Activated CD4-positive, alpha-beta T cell treated with anti-CD3 and anti-CD28 coated beads for 4 hours (primary cell): Measurements from ENCODE around the gene NSUN6.
"Not testable (repeated sequence)": the region's sequence is repeated elsewhere in the genome, so short reads cannot be mapped to it uniquely, and the experiment has no call there.

ENCODE experiments used
- DNase-seq, 2 donors: peaks; one replicate each; pipeline ENCODE4 v3.0.0-alpha.2; 2020

The NSUN6 gene

DNA sequence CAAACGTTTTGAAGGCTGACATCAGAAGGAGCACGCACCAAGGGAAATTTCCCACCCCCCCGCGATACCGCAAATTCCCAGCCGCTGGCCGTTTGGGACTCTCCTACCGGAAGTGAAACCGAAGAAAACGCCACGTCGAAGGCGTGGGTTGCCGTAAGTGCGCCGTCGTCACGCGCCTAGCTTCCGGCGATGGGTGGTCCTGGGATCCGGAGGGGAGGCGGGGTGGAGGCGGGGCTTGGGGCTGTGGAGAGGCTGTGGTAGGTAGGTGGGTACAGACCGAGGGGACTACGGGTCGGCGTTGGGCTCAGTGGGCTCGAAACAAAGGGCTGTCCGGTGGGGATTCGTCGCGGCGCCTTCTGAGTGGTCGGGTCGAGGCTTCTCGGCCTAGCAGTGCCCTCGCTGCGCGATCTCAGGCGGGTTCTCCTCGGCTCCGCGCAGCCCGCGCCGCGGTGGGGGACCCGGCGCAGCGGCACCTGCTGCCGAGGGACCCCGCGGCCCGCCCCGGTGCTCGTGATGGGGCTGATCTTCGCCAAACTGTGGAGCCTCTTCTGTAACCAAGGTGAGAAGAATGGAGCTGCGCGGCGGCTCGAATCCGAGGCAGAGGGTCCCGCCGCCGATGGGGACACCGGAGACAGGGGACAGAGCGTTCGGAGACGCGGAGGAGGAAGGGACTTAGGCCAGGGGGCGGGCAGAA is 7.9 kb upstream of the NSUN6 start, which contains the start of gene ARL5B:
TSS of gene ARL5B (plus strand) at position 307 of the 694 bp plus-strand sequence. CDS start at position 514, 207 bp downstream.
- peak; percentile 95 to 96 for DNase-seq

DNA sequence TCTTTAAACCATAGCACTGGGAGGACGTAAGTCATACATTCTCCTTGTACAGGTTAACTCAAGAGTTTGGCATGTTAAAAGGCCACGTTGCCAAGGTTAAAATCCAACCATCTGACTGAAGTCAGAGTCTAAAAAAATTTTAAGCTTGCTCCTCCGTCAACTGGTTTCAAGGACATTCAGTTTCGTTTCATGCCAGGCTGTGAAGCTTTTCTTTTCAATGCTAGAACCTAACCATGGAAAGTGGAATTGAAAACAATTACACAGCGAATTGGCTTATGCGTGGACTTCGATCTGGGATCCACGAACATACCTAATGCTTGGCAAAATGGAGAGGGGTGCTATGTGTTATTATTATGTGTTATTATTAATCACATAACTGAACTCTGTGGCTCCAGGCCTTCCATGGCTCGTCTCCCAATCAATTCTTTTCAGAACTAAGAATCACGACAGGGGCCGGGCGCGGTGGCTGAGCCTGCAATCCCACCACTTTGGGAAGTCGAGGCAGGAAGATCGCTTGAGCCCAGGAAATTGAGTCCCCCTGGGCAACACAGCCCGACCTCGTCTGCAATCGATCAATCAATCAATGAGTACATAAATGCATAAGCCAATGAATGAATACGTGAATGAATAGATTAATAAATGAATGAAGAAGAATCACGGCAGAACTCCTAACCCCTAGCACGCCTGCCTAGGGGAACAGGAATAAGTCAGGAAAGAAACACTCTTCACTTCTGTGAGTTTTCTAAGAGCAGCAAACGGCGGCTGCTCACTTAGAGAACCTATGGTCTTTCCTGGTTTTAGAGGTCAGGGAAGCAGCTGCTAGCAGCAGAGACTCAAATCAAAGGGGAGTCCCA is 7.1 kb upstream of the NSUN6 start:
- DNase-seq, result peak; percentile 5 to 9

DNA sequence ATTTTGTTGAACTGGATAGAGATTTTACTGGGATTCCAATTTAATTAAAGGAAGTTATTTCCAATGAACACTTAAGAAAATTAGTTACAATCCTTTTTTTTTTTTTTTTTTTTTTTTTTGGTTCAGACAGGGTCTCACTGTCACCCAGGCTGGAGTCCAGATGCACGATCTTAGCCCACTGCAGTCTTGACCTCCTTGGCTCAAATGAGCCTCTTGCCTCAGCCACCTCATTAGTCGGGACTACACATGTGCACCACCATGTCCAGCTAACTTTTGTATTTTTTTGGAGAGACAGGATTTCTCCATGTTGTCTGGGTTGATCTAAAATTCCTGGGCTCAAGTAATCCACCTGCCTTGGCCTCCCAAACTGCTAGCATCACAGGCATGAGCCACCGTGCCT is 5.3 kb upstream of the NSUN6 start:
- DNase-seq, result no peak

DNA sequence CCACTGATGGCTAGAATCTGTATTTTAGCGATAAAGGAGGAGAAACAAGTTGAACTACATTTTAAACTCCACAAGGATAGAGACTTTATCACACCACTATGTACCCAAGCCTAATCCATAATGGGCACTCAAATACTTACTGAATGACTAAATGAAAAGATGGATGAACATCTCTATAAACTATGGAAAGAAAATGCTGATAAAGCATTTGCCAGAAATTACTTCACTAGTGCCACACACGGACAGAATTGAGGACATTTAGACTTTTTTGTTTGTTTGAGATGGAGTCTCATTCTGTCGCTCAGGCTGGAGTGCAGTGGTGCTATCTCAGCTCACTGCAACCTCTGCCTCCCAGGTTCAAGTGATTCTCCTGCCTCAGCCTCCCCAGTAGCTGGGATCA is 1.7 kb upstream of the NSUN6 start:
- DNase-seq, result no peak

DNA sequence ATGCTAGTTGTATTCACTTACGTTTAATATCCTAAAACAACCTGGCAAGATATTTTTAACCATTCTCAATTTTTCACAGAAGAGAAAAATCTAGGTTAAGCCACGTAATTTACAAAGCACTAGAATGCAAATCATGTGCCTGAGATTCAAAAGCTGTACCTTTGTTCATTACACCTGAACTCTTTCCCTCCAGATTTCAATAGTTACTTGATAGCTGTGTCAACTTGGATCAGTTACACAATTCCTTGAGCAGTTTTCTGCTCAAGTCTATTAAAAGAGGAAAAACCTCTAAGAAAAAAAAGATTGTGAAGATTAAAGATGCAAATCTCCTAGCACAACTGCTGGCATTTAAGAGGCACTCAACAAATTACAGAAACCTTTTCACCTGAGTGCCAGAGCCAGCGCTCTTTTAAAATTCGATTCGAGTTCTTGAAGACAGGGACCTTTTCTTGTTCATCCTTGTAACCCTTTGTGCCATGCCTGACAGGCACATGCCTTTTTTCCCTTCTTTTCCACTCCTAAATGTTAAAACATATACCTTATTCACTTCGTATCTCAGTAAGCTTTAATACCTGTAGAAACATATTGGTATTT is 886 bp downstream of the NSUN6 start:
- no peak for DNase-seq

DNA sequence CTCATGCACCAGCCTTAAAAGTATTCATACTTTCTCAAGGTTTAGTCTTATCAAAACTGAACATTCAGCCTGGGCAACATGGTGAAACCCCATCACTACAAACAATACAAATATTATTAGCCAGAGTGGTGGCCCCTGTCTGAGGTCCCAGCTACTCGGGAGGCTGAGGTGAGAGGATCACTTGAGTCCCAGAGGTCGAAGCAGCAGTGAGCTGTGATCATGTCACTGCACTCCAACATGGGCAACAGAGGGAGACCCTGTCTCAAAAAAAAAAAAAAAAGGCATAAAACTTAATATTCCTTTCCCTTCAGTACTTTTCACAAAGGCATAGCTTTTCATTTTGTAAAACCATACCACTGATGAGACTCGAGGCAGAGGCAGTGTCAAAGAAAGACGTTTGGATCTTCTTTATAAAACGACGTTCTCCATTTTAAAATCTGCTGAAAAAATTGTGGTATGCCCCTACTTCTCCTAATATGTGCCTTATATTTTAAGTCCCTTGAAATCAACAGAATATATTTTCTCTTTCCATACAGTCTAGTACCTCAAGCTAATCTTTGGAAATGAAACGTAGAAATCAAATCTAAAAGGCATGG is 1.9 kb downstream of the NSUN6 start:
- no peak for DNase-seq

DNA sequence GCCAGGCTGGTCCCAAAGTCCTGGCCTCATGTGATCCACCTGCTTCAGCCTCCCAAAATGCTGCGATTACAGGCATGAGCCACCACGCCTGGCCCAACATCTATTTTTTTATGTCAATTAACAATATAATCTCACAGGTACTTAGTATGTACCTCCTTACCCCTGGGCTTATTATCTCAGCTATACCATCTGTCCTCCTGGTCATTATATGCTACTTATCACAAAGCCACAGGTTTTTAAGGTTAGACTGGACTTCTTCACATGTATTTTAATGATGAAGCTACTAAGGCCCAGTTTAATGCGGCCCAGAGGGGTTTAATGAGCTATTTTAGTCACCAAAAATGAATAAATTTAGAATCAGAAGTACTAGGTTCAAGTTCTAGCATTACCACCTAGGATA is 3.4 kb downstream of the NSUN6 start:
- no peak for DNase-seq

DNA sequence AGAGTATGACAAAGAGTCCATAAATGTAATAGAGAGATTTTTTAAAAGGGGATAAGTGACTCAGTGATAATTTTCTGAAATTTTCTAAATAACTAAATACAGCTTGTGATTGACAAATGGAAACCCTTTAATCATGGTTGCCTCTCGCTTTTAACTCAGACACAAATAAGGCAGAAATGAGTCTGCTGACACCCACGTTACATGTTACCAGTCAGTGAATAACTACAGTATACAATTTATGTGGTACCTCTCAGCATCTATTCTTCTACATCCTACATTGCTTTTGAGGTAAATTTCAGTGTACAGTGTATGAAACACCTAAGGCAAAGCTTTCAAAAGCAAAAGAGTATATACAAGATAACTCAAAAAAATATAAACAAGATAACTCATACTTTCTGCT is 4.2 kb downstream of the NSUN6 start:
- DNase-seq, result no peak

DNA sequence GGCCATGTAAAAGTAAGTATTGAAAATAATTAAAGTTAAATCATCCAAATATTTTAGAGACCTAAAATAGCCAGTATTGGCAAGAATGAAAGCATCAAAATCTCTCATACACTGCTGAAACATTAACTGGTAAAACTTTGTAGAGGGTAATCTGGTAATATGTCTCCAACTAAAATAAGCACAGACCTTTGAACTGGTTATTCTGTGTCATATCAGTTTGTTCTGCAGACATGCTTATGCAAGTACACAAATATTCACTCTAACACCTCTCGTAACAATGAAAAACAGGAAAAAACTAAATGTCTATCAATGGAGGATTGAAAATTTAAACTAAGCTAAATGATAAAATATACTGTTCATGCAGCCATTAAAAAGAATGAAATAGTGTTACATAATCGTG is 11.7 kb downstream of the NSUN6 start:
- DNase-seq, result not testable (repeated sequence)

DNA sequence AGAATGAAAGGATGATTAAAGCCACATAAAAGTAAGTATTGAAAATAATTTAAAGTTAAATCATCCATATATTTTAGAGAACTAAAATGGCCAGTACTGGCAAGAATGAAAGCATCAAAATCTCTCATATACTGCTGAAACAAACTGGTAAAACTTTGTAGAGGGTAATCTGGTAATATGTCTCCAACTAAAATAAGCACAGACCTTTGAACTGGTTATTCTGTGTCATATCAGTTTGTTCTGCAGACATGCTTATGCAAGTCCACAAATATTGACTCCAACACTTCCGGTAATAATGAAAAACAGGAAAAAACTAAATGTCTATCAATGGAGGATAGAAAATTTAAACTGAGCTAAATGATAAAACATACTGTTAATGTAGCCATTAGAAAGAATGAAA is 14.0 kb downstream of the NSUN6 start:
- DNase-seq, result not testable (repeated sequence)

DNA sequence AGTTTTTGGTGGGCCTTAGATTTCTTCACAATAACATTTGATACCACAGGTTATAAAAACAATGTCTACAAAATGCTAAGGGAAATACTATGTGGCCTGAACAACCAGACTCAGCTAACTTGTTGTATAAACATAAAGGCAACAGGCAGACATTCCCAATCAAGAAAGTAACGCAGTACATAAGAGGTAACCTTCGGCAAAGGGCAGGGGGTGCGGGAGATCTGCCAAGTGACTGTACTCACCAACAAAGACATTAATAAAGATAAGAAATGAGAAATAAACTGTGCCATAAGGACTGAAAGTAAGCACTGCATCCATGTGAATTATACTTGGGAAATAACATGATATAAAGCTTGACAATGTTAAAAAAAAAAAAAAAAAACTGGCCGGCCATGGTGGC is 15.4 kb downstream of the NSUN6 start:
- no peak for DNase-seq

DNA sequence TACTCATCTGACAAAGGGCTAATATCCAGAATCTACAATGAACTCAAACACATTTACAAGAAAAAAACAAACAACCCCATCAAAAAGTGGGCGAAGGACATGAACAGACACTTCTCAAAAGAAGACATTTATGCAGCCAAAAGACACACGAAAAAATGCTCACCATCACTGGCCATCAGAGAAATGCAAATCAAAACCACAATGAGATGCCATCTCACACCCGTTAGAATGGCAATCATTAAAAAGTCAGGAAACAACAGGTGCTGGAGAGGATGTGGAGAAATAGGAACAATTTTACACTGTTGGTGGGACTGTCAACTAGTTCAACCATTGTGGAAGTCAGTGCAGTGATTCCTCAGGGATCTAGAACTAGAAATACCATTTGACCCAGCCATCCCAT is 18.9 kb downstream of the NSUN6 start:
- not testable (repeated sequence) for DNase-seq

DNA sequence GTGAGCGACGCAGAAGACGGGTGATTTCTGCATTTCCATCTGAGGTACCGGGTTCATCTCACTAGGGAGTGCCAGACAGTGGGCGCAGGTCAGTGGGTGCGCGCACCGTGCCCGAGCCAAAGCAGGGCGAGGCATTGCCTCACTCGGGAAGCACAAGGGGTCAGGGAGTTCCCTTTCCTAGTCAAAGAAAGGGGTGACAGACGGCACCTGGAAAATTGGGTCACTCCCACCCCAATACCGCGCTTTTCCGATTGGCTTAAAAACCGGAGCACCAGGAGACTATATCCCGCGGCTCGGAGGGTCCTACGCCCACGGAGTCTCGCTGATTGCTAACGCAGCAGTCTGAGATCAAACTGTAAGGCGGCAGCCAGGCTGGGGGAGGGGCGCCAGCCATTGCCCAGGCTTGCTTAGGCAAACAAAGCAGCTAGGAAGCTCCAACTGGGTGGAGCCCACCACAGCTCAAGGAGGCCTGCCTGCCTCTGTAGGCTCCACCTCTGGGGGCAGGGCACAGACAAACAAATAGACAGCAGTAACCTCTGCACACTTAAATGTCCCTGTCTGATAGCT is 23.9 kb downstream of the NSUN6 start:
- peak; percentile 65 to 68 for DNase-seq

DNA sequence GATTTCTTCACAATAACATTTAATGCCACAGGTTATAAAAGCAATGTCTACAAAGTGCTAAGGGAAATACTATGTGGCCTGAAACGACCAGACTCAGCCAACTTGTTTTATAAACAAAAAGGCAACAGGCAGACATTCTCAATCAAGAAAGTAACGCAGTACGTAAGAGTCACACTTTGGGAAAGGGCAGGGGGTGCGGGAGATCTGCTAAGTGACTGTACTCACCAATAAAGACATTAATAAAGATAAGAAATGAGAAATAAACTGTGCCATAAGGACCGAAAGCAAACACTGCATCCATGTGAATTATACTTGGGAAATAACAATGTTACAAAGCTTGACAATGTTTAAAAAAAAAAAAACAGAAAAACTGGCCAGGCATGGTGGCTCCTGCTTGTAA is 25.5 kb downstream of the NSUN6 start:
- no peak for DNase-seq

DNA sequence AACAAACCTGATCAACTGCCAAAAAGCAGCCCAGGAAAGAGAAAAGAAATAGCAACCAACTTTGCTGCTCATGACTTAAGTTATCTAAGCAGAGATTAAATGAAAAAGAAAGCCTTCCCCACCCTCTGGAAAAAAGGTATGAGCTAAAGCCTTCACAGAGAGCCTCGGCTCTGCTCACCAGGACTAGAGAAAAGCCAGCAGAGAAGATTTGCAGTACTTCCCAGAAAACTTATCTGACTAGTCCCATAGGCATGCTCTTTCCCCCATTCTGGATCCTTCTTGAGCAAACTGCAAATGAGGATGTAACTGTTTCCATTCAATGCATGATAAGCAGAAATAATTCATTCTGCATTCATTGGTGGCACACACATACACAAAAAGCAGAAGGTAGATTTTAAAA is 27.7 kb downstream of the NSUN6 start:
- not testable (repeated sequence) for DNase-seq

DNA sequence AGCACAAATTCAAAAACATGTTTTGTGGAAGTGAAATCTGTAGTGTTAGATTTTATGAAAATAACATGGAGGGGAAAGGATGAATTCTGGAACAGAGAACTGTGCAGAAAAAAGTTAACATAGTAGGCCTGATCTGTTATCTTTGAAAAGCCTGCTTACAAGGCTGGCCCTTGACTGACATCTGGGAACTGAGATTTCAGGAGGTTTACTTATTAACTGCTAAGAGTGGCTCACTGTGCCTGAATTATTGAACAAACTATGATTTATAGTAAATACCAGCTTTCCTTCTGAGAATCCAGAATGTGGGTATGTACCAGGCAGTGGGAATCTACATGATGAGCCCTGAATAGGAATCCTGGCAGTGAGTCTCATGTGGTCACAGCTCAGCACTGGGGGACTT is 30.5 kb downstream of the NSUN6 start:
- DNase-seq, result no peak

DNA sequence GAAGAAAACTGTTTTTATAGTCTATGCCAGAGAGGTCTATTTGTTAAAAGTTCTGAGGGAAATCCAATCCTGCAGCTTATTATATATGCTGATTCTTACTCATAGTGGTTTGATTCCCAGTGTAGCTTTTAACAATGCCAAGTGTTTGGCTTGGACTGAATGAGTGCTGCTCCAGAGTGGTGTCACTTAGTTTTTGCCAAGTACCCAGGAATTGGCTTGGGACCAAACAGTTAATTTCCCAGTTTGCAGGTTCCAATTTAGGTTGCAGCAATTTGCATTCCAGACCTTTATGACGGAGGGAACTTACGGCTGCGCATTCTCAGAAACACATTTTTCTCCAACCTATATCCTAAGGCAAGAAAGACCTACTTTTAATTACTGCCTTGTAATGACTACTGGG is 32.4 kb downstream of the NSUN6 start:
- no peak for DNase-seq

DNA sequence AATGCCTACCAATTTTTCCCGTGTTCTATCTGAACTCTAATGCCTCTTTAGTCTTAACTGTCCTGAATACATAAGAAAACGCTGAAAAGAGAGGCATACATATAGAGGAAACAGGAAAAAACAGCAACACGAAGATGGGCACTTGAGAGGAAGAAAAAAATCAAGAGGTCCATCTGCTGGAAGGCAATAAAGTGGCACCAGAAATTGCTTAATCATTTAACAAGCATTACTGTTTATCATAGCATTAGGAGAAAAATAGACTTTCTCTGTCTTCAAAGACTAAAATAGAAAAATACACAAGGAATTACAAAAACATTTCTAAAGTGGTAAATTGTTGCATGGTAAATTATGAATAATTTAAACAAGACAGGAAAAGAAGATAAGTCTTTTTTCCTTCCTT is 35.0 kb downstream of the NSUN6 start:
- DNase-seq, result no peak

DNA sequence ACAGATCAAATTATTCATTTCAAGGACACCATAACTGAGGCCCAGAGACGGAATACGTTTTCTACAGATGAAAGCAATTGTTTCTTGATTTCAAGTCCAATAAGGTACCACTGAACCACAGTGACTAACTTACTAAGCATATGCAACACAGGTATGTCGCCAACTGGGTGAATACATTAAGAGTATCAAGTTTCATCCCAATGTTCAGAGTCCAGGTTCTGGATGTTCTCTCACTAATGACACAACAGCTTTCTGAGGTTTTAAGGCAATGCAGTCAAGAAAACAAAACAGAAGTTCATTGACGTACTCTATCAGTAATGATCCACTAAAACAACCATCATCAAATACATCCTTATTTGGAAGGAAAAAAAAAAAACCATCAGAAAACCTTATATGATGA is 35.8 kb downstream of the NSUN6 start:
- no peak for DNase-seq

DNA sequence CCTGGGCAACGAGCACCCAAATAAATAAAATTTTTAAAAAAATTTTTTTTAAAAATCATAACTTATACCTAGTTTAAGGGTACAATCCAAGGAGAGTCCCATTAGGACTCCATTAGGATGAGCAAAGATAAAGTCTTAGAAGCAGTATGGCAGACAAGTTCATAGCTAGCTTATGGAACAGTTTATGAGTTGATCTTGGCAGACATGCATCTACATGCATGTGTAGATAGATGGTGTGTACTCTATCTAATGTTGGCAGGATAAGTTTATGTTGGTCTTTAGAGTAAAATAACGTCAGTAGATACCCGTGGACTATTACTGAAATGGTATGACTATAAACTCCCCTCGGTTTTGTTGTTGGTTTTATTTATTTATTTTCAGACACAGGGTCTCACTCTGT is 40.2 kb downstream of the NSUN6 start:
- no peak for DNase-seq

DNA sequence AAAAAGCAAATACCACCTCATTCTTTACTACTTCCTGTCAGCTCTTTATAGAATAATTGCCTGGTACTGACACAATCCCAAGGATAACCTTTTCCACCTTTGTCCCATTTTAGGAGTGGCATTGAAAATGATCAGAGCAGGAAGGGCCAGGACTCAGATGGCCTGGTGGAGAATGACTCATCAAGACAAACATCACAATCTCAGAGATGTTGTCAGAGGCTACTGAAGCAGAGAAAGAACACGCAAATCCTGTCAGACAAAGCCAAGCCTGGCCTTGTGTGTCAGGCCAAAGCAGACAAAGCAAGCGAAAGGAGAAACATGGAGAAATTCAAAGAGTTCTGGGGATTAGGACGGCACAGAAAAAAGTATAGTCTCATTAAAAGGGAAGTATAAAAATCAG is 40.9 kb downstream of the NSUN6 start:
- no peak for DNase-seq

DNA sequence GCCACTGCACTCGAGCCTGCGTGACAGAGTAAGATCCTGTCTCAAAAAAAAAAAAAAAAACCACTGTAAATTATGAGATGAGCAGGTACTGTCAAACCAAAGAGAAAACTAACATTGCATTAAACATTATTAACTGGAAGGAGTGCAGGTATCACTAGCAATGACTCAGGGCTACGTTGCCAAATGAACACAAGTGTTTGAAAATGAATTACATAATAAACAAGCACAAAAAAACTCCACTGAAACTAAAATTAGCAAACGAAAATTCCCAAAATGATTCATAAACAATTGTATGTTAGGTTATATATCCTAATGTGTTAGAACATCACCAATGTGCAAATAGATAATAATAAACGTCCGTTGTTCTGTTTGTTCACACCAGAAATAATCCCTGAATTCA is 42.8 kb downstream of the NSUN6 start:
- DNase-seq, result no peak
